Measurements from ENCODE around the gene MARCHF7. TPM values are rescaled to one million over a fixed set of nuclear protein-coding genes. Genes with fewer than 3 reads are reported as not detected.
A peak's percentile ranks its signal among the peaks of the same experiment; 100 is the strongest.

MARCHF7 gene
- total and polyA plus RNA-seq, 10 of the 15 experiments (the other 5 are each of a cell fraction or from before 2014, with no cell fraction given) = 39.4 to 111 (median 66.5) TPM

GRCh38 chr2:159712143-159712928, at the start of gene MARCHF7 (continued):
- TF ChIP-seq, protein P1, sequence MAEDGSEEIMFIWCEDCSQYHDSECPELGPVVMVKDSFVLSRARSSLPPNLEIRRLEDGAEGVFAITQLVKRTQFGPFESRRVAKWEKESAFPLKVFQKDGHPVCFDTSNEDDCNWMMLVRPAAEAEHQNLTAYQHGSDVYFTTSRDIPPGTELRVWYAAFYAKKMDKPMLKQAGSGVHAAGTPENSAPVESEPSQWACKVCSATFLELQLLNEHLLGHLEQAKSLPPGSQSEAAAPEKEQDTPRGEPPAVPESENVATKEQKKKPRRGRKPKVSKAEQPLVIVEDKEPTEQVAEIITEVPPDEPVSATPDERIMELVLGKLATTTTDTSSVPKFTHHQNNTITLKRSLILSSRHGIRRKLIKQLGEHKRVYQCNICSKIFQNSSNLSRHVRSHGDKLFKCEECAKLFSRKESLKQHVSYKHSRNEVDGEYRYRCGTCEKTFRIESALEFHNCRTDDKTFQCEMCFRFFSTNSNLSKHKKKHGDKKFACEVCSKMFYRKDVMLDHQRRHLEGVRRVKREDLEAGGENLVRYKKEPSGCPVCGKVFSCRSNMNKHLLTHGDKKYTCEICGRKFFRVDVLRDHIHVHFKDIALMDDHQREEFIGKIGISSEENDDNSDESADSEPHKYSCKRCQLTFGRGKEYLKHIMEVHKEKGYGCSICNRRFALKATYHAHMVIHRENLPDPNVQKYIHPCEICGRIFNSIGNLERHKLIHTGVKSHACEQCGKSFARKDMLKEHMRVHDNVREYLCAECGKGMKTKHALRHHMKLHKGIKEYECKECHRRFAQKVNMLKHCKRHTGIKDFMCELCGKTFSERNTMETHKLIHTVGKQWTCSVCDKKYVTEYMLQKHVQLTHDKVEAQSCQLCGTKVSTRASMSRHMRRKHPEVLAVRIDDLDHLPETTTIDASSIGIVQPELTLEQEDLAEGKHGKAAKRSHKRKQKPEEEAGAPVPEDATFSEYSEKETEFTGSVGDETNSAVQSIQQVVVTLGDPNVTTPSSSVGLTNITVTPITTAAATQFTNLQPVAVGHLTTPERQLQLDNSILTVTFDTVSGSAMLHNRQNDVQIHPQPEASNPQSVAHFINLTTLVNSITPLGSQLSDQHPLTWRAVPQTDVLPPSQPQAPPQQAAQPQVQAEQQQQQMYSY (CRISPR knock-in tag; IDR thresholded peaks at IDR 0.05) = no peak
- peak; percentile 86; the same call in 1 of the 2 replicates for TF ChIP-seq RB1 (IDR thresholded peaks at IDR 0.05; ENCODE audit: borderline replicate concordance)
- no peak; the same call in 1 of the 2 replicates for TF ChIP-seq CREM (IDR thresholded peaks at IDR 0.05; ENCODE audit: low read depth)
- TF ChIP-seq SMC3 (IDR thresholded peaks at IDR 0.05; ENCODE audit: borderline replicate concordance, low read length) = peak; percentile 55
- TF ChIP-seq CEBPZ (IDR thresholded peaks at IDR 0.05; ENCODE audit: low read depth, low read length) = no peak
- TF ChIP-seq RAD21 (IDR thresholded peaks at IDR 0.05; ENCODE audit: insufficient read depth, low read depth, low read length) = peak; percentile 63
- TF ChIP-seq SUPT20H (IDR thresholded peaks at IDR 0.05; ENCODE audit: borderline replicate concordance, control insufficient read depth, low read depth, low read length) = no peak
- no peak for TF ChIP-seq RAD51 (IDR thresholded peaks at IDR 0.05)
- TF ChIP-seq DPF2 (IDR thresholded peaks at IDR 0.05) = peak; percentile 82; the same call in 1 of the 2 replicates
- no peak for TF ChIP-seq BMI1 (IDR thresholded peaks at IDR 0.05; ENCODE audit: borderline replicate concordance)
- no peak for TF ChIP-seq CHD1 (IDR thresholded peaks at IDR 0.05; ENCODE audit: low read depth, low read length)
- TF ChIP-seq, protein P2, sequence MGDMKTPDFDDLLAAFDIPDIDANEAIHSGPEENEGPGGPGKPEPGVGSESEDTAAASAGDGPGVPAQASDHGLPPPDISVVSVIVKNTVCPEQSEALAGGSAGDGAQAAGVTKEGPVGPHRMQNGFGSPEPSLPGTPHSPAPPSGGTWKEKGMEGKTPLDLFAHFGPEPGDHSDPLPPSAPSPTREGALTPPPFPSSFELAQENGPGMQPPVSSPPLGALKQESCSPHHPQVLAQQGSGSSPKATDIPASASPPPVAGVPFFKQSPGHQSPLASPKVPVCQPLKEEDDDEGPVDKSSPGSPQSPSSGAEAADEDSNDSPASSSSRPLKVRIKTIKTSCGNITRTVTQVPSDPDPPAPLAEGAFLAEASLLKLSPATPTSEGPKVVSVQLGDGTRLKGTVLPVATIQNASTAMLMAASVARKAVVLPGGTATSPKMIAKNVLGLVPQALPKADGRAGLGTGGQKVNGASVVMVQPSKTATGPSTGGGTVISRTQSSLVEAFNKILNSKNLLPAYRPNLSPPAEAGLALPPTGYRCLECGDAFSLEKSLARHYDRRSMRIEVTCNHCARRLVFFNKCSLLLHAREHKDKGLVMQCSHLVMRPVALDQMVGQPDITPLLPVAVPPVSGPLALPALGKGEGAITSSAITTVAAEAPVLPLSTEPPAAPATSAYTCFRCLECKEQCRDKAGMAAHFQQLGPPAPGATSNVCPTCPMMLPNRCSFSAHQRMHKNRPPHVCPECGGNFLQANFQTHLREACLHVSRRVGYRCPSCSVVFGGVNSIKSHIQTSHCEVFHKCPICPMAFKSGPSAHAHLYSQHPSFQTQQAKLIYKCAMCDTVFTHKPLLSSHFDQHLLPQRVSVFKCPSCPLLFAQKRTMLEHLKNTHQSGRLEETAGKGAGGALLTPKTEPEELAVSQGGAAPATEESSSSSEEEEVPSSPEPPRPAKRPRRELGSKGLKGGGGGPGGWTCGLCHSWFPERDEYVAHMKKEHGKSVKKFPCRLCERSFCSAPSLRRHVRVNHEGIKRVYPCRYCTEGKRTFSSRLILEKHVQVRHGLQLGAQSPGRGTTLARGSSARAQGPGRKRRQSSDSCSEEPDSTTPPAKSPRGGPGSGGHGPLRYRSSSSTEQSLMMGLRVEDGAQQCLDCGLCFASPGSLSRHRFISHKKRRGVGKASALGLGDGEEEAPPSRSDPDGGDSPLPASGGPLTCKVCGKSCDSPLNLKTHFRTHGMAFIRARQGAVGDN (IDR thresholded peaks at IDR 0.05) = peak; percentile 71
- peak; percentile 51; the same call in 1 of the 2 replicates for TF ChIP-seq NR2F1 (conservative IDR thresholded peaks at IDR 0.05)
- peak; percentile 54 for TF ChIP-seq PAX5 (IDR thresholded peaks at IDR 0.05; ENCODE audit: borderline replicate concordance, low read depth, low read length)
- TF ChIP-seq HDAC2 (IDR thresholded peaks at IDR 0.05) = no peak
- no peak for TF ChIP-seq KAT2A (conservative IDR thresholded peaks at IDR 0.05; ENCODE audit: control insufficient read depth, low read depth, low read length)
- TF ChIP-seq KDM1A (IDR thresholded peaks at IDR 0.05; ENCODE audit: borderline replicate concordance) = no peak
- TF ChIP-seq ESRRA (IDR thresholded peaks at IDR 0.05; ENCODE audit: low read length) = 0 out of 2 replicates have a peak, but pooled peaks have one; percentile 20
- no peak for TF ChIP-seq NRF1 (conservative IDR thresholded peaks at IDR 0.05; ENCODE audit: low read depth, low read length)
- no peak for TF ChIP-seq CREB1 (IDR thresholded peaks at IDR 0.05; ENCODE audit: low read depth)

Measured in GM12878 (cell line).